H1 (cell line): ENCODE data around the gene PRRX1. TPM values are rescaled to one million over a fixed set of nuclear protein-coding genes. Genes with fewer than 3 reads are reported as not detected.

ENCODE experiments used
- CREB1 ChIP-seq: IDR thresholded peaks from 2 replicates; pipeline ENCODE4 v1.6.1; 2012; ENCODE audit warnings: inconsistent platforms
- E2F6 ChIP-seq: IDR thresholded peaks from 2 replicates; pipeline ENCODE4 v1.6.1; 2012; ENCODE audit warnings: inconsistent platforms
- HDAC2 ChIP-seq, 2 experiments: fragments of 300-600 bp in 1 of 2; sonication (generic) in 1 of 2; IDR thresholded peaks; 2 replicates each; pipeline ENCODE4 v1.6.1; 2011 to 2012; ENCODE audit warnings: low read depth in 2 of 2, low read length in 2 of 2, mild to moderate bottlenecking in 2 of 2, moderate library complexity in 2 of 2, borderline replicate concordance in 1 of 2, inconsistent platforms in 1 of 2
- SIN3A ChIP-seq, 2 experiments: IDR thresholded peaks in 1 of 2; conservative IDR thresholded peaks in 1 of 2; 2 replicates each; pipeline ENCODE4 v1.6.1; 2011 to 2012; ENCODE audit warnings: low read length in 2 of 2, improper control_type of control experiment in 1 of 2, low read depth in 1 of 2, mild to moderate bottlenecking in 1 of 2
- polyA plus RNA-seq, 7 experiments: library from polyadenylated mRNA; depleted of rRNA in 3 of 7; stranded (reverse) in 5 of 7; unstranded in 2 of 7; fragments of >200 nt in 5 of 7; fragments of 200-250 nt in 2 of 7; gene quantifications; 1 replicate in 5 of 7; 2 replicates in 1 of 7; 4 replicates in 1 of 7; pipeline versions ENCODE4 v1.2.1 to v1.2.3, GENCODE V29; 2011 to 2013; ENCODE audit warnings: missing spikeins in 2 of 7, mixed read lengths in 2 of 7
- total RNA-seq: library from RNA; stranded (reverse); fragmentation: NEBNext Ultra II Directional; extraction: Animal tissue kit (Norgen Biotek cat#: 25700); gene quantifications from 2 replicates; pipeline ENCODE4 v1.2.1, GENCODE V29; 2021

PRRX1 gene
- total and polyA plus RNA-seq, 2 of the 8 experiments (the other 6 are each of a cell fraction or from before 2014, with no cell fraction given): not detected

GRCh38 chr1:170742600-170742999 lies 78.7 kb downstream of the PRRX1 start (continued):
- TF ChIP-seq HDAC2 (IDR thresholded peaks at IDR 0.05; ENCODE audit: borderline replicate concordance in 1 of 2, low read depth in 2 of 2, low read length in 2 of 2): no peak
- no peak for TF ChIP-seq CREB1
- no peak for TF ChIP-seq E2F6
- no peak for TF ChIP-seq SIN3A (conservative IDR thresholded peaks at IDR 0.05 in 1 of 2, IDR thresholded peaks at IDR 0.05 in 1 of 2; ENCODE audit: low read depth in 1 of 2, low read length in 2 of 2)
